ENCODE measurements around the gene SEPSECS.

DNA sequence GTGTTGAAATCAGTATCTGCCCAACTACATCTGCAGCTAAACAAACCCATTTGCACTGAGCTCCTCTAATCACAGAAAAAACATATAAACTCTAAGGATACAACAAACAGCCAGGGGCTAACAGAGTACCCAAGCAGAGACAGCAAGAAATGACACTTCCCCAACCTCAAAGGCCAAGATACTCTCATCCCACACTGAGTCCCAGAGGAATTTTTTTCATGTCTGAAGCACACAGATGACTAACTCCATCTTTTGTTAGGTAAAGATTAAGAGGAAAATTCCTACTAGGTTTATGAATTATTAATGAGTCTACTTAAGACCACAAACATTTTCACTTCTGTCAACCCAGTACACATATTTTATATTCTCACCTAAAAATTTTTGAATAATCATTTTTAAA is 31.6 kb downstream of the SEPSECS start:
- TF ChIP-seq, protein P1, sequence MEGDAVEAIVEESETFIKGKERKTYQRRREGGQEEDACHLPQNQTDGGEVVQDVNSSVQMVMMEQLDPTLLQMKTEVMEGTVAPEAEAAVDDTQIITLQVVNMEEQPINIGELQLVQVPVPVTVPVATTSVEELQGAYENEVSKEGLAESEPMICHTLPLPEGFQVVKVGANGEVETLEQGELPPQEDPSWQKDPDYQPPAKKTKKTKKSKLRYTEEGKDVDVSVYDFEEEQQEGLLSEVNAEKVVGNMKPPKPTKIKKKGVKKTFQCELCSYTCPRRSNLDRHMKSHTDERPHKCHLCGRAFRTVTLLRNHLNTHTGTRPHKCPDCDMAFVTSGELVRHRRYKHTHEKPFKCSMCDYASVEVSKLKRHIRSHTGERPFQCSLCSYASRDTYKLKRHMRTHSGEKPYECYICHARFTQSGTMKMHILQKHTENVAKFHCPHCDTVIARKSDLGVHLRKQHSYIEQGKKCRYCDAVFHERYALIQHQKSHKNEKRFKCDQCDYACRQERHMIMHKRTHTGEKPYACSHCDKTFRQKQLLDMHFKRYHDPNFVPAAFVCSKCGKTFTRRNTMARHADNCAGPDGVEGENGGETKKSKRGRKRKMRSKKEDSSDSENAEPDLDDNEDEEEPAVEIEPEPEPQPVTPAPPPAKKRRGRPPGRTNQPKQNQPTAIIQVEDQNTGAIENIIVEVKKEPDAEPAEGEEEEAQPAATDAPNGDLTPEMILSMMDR (optimal IDR thresholded peaks at IDR 0.05 in 1 of 3, IDR thresholded peaks at IDR 0.05 in 1 of 3, conservative IDR thresholded peaks at IDR 0.05 in 1 of 3; ENCODE audit: extremely low read depth in 1 of 3, insufficient read depth in 2 of 3, low read length in 3 of 3): no peak
- no peak for TF ChIP-seq EZH2 (IDR thresholded peaks at IDR 0.05; ENCODE audit: low read length)

Data from keratinocyte (primary cell).